ENCODE measurements around the gene NUBPL.

NUBPL gene, protein sequence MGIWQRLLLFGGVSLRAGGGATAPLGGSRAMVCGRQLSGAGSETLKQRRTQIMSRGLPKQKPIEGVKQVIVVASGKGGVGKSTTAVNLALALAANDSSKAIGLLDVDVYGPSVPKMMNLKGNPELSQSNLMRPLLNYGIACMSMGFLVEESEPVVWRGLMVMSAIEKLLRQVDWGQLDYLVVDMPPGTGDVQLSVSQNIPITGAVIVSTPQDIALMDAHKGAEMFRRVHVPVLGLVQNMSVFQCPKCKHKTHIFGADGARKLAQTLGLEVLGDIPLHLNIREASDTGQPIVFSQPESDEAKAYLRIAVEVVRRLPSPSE

DNA sequence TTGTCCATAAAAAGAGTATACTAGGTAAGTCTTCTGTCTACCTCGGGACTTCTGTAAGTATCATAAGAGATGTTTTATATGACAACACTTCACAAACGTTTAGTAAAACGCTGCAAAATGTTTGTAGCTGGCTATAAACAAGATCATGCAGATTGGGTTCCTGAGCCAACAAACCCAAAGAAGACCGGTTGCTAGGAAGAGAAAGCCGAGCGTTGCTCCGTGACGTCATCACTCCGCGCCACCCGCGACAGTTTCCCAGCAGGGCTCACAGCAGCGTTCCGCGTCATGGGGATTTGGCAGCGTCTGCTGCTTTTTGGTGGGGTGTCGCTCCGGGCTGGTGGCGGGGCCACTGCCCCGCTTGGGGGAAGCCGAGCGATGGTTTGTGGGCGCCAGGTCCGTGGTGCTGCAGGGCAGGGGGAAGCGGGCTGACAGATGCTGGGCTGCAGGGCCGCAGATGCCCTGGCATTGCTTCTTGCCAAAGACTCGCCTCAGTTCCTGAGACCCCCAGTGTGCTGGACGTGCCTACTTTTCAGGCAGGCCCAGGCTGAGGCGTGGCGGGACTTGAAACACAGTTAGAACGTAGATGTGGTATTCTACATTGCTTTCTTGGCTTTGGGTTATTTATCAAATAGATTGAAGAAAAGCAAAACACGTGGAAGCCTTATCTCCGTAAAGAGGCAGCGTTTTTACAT lies at the start of gene NUBPL:
Gene NUBPL, plus strand, starts transcription at position 250 of the 692 bp plus-strand sequence. Its CDS starts 36 bp downstream, at position 286.
- peak; percentile 97 for DNase-seq (ENCODE audit: low spot score)

DNA sequence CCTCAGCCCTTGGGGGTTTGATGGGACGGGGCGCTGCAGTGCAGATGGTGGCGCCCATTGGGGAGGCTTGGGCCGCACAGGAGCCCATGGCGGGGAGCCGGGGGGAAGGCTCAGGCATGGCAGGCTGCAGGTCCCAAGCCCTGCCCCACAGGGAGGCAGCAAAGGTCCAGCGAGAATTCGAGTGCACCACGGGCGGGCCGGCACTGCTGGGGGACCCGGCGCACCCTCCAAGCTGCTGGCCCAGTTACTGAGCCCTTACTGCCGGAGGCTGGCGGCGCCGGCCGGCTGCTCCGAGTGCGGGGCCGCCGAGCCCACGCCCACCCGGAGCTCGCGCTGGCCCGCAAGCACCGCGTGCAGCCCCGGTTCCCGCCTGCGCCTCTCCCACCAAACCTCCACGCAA lies 34.1 kb upstream of the NUBPL start:
- no peak for DNase-seq (ENCODE audit: low spot score)

DNA sequence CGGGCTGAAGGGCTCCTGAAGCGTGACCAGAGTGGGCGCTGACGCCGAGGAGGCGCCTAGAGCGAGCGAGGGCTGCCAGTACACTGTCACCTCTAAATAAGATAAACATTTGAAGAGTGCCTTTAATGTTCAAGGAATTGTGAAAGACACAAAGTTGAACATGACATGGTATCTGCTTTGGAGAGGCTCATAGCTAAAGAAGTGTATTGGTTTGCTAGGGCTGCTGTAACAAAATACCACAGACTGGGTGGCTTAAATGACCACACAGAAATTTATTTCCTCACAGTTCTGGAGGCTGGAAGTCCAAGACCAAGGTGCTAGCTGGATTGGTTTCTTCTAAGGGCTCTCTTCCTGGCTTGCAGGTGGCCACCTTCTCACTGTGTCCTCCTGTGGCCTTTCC lies 33.7 kb upstream of the NUBPL start:
- no peak for DNase-seq (ENCODE audit: low spot score)

DNA sequence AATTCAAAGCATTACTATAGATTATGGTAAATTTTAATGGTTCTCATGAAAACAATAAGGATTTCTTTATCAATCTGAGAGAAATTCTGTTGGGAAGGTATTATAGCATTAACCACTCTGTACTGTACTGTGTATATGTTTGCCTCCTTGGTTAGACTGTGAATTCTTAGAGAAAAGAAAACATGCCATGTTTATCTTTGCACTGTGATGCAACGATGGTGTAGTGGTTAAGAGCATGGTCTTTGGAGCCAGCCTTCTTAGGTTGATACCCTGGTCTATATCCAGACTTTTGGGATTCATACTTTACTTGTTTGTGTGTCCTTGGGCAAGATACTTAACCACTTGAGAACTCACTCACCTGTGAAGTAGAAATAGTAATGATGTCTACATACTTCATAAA lies 32.2 kb upstream of the NUBPL start:
- no peak for DNase-seq (ENCODE audit: low spot score)

DNA sequence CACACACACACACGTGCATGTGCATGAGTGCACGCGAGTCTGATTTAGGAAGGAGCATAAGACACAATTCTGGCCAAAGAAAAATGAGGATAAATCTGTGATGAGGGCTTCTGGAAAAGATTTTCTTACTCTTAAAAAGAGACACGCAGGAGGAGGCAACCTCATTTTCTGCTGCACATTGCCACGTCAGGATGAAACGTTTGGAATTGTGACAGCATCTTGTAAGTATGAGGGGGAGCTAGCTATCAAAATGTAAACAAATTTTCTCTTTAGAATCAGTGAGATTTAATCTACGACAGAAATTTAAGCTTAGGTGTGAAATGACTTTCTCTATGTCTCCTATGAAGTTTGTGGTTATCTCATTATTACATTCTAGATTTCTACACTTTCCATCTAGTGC lies 31.1 kb upstream of the NUBPL start:
- DNase-seq (ENCODE audit: low spot score), result no peak

DNA sequence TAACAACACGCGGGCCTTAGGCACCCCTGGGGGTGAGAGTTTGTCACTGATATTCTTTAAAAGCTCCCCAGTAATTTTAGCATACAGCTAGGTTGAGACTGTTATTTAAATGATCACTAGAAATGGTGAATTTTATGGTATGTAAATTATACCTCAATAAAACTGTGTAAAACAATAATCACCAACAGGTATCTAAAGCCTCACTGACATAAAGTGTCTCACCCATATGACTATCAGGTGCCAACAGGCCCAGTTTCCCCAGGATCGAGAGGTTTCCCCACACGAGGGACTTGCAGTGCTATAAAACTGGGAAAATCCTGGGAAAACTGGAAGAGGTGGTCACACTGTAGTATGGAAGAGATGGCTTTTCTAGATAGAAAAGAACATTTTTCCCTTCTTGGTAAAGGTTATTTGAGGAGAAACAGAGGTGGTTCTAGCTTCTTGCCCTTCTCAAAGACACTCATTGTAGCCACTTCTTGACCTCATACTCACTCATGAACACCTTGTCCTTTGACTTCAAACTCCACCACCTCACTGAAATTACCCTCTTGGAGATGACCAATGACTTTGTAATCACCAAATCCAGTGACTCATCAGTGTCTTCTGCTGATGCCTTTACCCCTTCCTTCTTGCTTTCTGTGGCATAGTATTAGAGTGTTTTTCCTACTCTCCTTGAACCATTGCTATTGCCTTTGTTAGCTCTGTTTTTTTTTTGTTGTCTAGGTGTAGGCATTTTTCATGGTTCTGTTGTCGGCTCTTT lies 24.8 kb upstream of the NUBPL start:
- DNase-seq (ENCODE audit: low spot score), result no peak

DNA sequence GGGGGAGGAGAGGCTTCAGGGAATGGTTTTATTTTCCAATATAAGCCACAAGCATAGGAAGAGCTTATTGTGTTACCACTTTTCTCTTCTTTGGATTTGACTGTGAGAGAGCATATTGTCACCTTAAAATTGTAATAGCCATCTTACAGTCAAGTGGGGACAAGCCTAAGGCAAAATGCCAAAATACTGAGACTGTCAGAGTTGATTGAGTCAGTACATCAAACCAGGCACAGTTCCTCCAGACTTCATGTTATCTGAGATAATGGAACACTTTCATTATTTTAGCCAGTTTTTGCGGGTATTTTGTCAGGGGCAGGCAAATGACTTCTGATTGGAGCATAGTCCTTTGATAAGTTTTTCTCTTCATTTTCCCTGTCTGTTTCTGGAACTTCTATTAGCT lies 19.5 kb upstream of the NUBPL start:
- DNase-seq (ENCODE audit: low spot score), result no peak

DNA sequence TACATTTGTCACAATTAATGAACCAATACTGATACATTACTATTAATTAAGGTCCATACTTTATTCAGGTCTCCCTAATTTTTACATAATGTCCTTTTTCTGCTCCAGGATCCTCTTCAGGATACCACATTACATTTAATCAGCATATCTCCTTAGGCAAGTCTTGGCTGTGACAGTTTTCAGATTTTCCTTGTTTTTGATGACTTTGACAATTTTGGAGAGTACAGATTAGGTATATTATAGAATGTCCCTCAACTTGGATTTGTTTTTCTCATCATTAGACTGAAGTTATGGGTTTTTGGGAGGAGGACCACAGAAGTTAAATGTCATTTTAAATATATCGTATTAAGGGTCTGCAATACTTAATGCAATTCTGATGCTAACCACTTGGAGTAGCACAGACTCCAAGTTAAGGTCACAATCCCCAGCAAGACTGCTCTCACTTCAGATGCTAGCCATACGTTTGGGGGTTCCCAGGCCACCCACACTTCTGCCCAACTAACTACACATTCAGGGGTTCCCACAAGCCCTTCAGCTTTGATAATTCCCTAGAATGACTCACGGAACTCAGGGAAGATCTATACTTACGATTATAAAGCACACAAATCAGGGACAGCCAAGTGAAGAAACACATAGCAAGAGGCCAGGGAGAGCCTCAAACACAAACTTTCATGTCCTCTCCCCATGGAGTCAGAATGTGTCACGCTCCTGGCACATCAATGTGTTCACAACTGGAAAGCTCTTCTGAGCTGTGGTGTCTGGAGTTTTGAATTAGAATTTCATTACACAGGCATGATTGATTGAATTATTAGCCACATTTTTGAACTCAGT lies 17.0 kb upstream of the NUBPL start:
- DNase-seq (ENCODE audit: low spot score), result no peak

DNA sequence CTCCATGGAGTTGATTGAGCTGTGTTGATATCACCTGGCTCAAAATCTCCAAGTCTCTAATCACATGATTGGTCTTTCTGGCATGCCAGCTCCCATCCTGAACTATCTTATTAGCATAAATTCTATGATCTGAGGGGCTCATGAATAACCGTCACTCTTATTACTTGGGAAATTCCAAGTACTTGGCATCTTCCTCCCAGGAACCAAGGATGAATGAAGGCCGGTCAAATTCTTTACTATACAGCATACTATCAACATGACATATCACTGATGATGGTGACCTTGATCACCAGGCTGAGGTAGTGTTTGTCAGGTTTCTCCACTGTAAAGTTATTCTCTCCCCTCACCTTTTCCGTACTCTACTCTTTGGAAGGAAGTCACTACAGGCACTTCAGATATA lies 16.4 kb upstream of the NUBPL start:
- DNase-seq (ENCODE audit: low spot score), result no peak

DNA sequence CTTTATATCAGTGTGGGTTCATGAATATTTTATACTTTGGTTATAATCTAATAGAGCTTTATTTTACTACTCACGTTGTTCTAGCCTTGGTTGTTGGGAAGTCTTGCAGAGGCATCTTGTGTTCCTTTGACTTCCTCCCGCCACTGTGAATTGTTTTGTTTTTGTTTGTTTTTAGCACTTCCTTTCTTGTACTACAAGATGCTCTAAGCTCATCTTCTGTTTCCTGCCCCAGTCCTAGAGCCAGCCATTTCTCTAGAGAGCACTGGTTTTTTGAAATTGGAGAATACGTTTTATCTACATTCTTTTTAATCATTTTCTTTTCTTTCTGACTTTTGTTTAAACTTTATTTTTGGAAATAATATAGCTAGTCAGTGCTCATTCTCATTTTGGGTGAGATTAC lies 15.9 kb upstream of the NUBPL start:
- no peak for DNase-seq (ENCODE audit: low spot score)

DNA sequence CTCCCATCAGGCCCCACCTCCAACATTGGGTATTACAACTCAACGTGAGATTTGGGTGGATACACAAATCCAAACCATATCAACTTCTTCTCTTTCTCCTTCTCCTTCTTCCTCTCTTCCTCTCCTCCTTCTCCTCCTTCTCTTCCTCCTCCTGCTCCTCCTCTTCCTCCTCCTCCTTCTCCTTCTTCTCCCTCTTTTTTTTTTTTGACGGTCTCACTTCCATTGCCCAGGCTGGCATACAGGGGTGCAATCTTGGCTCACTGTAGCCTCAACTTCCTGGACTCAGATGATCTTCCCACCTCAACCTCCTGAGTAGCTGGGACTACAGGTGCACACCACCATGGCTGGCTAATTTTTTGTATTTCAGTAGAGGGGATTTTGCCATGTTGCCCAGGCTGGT lies 11.4 kb upstream of the NUBPL start:
- no peak for DNase-seq (ENCODE audit: low spot score)

DNA sequence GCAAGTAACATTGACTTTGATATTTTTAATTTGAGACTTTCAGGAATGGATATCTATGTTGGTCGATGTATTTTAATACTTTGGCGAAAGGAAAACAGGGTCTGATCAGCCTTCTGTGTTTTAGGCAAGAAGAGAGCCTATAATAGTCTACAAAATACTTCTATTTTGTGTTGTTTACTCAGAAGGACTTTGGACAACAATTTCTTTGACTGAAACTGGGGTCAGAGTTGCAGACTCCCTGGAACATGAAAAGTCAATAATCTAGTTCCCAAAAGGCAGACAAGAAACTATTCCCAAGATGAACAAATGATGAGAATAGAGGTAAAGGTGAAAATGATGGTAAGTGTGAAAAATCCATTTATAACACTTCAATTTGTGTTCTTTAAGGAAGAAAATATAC lies 10.6 kb upstream of the NUBPL start:
- DNase-seq (ENCODE audit: low spot score), result no peak

DNA sequence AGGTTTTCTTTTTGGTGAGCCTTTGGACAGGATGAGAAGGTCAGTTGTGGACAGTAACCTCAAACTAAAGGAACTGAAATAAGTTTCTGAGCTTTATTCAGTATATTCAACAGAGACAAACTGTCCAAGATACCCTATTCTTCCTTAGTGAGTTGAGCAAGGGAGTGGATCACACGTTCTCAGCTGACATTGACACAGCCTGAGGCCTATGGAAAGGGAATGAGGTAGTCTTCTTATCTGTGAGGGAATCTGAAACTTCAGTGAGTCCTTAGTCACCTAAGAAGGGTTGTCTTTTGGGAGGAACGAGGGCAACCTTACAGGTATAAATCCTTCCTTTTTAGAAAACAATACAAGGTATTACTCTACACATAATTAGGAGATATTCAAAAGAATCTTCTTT lies 5.0 kb upstream of the NUBPL start:
- DNase-seq (ENCODE audit: low spot score), result no peak

DNA sequence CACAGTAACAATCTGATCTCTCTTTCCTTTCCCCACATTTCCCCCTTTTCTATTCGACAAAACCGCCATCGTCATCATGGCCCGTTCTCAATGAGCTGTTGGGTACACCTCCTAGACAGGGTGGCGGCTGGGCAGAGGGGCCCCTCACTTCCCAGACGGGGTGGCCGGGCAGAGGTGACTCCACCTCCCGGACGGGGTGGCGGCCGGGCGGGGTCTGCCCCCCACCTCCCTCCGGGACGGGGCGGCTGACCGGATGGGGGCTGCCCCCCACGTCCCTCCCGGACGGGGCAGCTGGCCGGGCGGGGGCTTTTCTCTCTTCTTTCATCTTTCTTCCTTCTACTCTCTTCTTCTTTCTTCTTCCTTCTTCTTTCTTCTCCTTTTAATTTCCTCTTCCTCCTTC lies 1.3 kb upstream of the NUBPL start:
- no peak for DNase-seq (ENCODE audit: low spot score)

DNA sequence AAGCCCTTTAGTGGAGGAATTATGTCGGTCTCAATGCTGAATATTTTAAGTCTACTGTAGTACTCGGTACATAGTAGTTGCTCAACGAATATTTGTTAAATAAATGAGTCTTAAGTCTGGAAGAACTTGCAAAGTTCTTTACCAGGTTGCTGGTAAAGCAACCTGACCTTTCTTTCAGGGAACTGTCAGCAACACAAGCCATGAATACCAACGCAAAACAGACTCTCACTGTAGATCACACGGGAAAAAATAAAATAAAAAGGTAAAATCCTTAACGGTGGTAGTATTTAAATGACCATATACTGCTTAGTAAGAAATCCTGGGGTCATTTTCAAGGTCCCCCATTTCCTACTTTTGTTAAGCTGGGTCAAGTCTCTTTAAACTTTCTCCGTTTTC lies 447 bp upstream of the NUBPL start:
- peak; percentile 3 for DNase-seq (ENCODE audit: low spot score)

DNA sequence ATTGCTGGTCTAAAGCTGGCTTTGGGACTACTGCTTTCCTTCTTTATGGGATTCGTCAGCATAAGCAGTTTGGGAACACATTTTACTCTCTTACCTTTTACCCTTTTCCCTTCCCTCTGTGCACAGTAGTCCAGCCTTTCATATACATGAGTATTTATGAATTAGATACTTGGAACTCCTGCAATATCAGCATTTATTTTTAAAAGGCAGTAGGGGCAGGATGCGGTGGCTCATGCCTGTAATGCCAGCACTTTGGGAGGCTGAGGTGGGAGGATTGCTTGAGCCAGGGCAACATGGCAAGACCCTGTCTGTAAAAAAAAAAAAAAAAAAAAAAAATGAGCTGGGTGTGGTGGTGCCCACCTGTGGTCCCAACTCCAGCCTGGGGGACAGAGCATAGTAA lies 3.0 kb downstream of the NUBPL start:
- no peak for DNase-seq (ENCODE audit: low spot score)

DNA sequence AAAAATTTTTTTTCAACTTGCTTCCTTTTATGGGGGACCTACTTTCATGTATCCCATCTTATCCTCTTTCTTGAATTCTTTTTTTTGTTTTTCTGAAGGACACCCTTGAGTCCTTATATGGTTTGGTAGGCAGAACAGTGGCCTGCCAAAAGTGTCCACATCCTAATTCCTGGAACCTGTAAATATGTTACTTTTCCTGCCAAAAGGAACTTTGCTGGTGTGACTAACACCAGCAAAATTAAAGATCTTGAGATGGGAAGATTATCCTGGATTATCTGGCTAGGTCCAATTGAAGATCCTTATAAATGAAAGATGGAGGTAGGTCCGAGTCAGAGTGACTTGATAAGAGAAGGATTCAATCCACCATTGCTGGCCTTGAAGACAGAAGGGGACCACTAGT lies 5.3 kb downstream of the NUBPL start:
- no peak for DNase-seq (ENCODE audit: low spot score)

DNA sequence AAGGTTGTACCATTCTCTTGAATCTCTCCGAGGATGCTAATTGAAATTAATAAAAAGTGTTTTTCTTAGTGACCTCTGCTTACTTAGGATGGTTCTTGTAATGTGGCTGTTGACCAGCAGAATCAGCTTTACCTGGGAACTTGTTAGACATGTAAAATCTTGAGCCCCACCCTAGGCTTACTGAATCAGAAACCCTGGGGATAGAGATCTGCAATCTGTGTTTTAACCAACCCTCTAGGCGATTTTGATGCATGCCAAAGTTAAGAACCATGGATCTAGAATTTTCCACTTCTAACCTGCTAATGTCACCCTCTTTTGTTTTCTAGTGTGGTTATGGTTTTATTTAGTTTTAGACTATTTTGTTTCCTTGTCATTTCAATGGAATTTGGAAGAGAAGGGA lies 6.5 kb downstream of the NUBPL start:
- DNase-seq (ENCODE audit: low spot score), result no peak

DNA sequence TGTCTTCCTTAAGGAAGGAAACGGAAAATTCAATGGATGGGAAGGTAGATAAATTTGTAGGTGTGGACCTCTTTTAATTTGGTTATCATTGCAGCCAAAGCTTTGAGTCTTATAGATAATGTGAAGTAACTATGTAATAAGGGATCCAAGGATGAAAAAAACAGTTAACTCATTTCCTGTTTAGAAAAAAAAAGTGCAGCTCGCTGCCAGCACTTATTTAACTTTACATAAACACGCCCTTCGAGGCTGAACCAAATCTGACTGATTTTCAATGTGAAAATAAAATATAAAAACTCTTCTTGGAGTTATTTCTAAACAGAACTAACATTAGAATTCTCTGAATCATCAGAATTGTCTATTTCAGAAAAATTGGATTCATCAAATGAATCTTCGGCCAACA lies 7.0 kb downstream of the NUBPL start:
- no peak for DNase-seq (ENCODE audit: low spot score)

DNA sequence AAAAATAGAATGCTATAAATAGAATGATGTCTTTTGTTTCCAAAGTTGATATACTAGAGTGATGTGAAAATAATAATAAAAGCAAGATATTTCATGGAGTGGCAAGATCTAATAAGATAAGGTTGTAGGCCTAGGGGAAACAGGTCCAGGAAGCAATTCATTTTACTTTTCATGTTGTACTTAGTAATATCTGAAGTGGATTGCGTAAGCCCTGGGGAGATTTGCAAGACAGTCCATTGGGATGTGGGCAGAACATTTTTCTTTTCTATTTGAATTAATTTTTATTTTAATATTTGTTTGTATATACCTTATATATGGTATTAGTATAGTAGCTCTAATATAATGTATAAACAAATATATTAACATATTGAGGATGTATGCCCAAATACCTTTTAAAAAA lies 7.5 kb downstream of the NUBPL start:
- no peak for DNase-seq (ENCODE audit: low spot score)

DNA sequence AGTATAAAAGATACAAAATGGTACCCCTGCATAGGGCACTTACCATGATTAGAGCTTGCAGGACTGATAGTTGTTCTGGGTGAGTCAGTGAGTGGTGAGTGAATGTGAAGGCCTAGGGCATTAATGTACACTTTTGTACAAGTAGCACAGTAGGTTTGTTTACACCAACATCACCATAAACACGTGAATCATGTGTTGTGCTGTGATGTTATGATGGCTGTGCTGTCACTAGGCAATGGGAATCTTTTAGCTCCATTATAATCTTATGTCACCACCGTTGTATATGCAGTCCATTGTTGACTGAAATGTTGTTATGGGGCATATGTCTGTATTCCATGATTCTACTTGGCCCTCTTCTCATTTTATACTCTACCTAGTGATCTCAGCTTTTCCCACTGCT lies 11.8 kb downstream of the NUBPL start:
- DNase-seq (ENCODE audit: low spot score), result no peak

DNA sequence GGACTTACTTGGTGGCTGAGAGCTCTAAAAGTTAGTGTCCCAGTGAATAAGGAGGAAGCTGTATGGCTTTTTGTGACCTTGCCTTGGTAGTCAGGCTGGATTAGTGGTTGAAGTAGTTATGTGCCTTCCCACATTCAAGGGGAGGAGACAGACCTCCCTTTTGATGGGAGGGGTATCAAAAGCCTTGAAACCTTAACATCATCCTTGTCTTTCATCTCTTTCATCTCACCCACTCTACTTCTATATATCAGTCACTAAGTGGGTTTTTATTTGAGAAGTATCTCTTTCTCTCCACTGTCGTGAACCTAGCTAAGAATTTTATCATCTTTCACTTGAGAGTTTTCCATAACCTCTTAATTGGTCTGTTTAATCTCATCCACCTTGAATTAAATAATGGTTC lies 15.7 kb downstream of the NUBPL start:
- DNase-seq (ENCODE audit: low spot score), result no peak
